Osteocyte (in vitro differentiated cells): Measurements from ENCODE around the gene HTR3B. TPM values are rescaled to one million over a fixed set of nuclear protein-coding genes. Genes with fewer than 3 reads are reported as not detected.

ENCODE experiments used
- DNase-seq: peaks from one replicate; pipeline ENCODE4 v3.0.0; 2021; ENCODE audit warnings: mixed read lengths; ENCODE audit not compliant: unreplicated experiment; ENCODE audit errors: extremely low spot score
- H3K27ac Mint-ChIP-seq: one replicate; pipeline ENCODE4 v1.8.0; 2021; ENCODE audit warnings: mild to moderate bottlenecking, mixed read lengths; ENCODE audit not compliant: unreplicated experiment
- H3K27me3 Mint-ChIP-seq: one replicate; pipeline ENCODE4 v1.8.0; 2021; ENCODE audit warnings: mixed read lengths; ENCODE audit not compliant: unreplicated experiment
- H3K36me3 Mint-ChIP-seq: one replicate; pipeline ENCODE4 v1.8.0; 2021; ENCODE audit warnings: mixed read lengths; ENCODE audit not compliant: unreplicated experiment
- H3K4me1 Mint-ChIP-seq: one replicate; pipeline ENCODE4 v1.8.0; 2021; ENCODE audit warnings: mixed read lengths; ENCODE audit not compliant: unreplicated experiment
- H3K4me3 Mint-ChIP-seq: one replicate; pipeline ENCODE4 v1.8.0; 2021; ENCODE audit warnings: mild to moderate bottlenecking, moderate library complexity, mixed read lengths; ENCODE audit not compliant: unreplicated experiment
- H3K9me3 Mint-ChIP-seq: one replicate; pipeline ENCODE4 v1.8.0; 2021; ENCODE audit warnings: mixed read lengths; ENCODE audit not compliant: unreplicated experiment
- CTCF ChIP-seq: fragments of 200-600 bp; sonication (generic); IDR thresholded peaks from 2 replicates; pipeline ENCODE4 v1.5.0; 2021; ENCODE audit warnings: antibody characterized with exemption, mild to moderate bottlenecking, moderate library complexity
- total RNA-seq: library from RNA; stranded (reverse); gene quantifications from 2 replicates; pipeline ENCODE4 v1.2.1, GENCODE V29; 2021

Gene HTR3B
- total RNA-seq, 1 donor from 2014 or later = not detected

DNA sequence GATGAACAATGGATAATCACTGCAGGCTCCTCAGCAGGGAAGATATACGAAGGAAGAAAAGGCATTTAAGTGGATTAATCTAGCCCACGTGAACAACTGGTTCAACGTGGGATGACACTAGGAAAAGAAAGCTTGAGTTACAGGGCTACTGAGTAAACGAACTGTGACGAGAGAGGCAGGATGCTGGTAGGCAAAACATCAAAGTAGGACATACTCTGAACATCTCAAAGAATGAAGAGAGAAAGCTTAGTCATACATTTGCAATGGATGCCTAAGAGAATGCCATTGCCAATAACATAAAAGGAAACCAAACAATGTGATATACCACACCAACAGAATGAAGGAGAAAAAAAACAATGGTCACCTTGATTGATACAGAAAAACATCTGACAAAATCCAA lies 42.2 kb upstream of the HTR3B start:
- Mint-ChIP-seq H3K27me3 (no peaks in the 10 kb centered on the region), H3K4me1 (peaks cover 22% of the 10 kb centered on the region), H3K4me3 (no peak overlapping the region), H3K27ac (no peak overlapping the region), H3K9me3 (no peaks in the 10 kb centered on the region), H3K36me3 (peaks cover 8% of the 10 kb centered on the region)
- no peak for DNase-seq
- TF ChIP-seq CTCF = no peak

DNA sequence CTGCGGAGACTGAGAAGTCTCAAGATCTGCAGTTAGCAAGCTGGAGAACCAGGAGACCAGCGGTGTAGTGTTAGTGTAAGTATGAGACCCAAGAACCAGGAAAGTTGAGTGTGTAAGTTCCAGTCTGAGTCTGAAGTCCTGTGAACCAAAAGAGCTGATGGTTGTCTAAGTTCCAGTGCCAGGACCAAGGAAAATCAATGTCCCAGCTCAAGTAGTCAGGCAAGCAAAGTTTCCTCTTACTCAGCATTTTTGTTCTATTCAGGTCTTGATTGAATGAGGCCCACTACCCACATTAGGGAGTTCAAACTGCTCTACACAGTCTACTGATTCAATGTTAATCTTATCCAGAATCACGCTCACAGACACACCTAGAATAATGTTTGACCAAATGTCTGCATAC lies 40.2 kb upstream of the HTR3B start:
- H3K4me1 Mint-ChIP-seq = peaks cover 22% of the 10 kb centered on the region
- H3K4me3 Mint-ChIP-seq = no peak overlapping the region
- H3K9me3 Mint-ChIP-seq = no peaks in the 10 kb centered on the region
- H3K36me3 Mint-ChIP-seq = peaks cover 8% of the 10 kb centered on the region
- DNase-seq = no peak
- H3K27me3 Mint-ChIP-seq = no peaks in the 10 kb centered on the region
- TF ChIP-seq CTCF = no peak
- no peak overlapping the region for H3K27ac Mint-ChIP-seq

DNA sequence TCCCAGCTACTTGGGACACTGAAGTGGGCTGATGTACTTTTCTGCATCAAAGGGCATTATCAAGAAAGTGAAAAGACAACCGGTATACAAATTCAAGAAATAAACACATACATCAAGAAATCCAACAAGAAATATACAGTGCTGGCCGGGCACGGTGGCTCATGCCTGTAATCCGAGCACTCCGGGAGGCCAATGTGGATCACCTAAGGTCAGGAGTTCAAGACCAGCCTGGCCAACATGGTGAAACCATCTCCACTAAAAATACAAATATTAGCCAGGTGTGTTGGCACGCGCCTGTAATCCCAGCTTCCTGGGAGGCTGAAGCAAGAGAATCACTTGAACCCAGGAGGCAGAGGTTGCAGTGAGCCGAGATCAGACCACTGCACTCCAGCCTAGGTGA lies 38.7 kb upstream of the HTR3B start:
- Mint-ChIP-seq H3K4me1 (peaks cover 14% of the 10 kb centered on the region), H3K27ac (no peak overlapping the region), H3K9me3 (no peaks in the 10 kb centered on the region), H3K4me3 (no peak overlapping the region), H3K36me3 (peaks cover 8% of the 10 kb centered on the region), H3K27me3 (no peaks in the 10 kb centered on the region)
- DNase-seq = no peak
- TF ChIP-seq CTCF = no peak

- peaks cover 8% of the 10 kb centered on the region for H3K36me3 Mint-ChIP-seq
- H3K27ac Mint-ChIP-seq = no peak overlapping the region
- no peak for DNase-seq
- no peak overlapping the region for H3K4me3 Mint-ChIP-seq
- no peak for TF ChIP-seq CTCF
- no peaks in the 10 kb centered on the region for H3K9me3 Mint-ChIP-seq
- H3K4me1 Mint-ChIP-seq = peaks cover 13% of the 10 kb centered on the region
- no peaks in the 10 kb centered on the region for H3K27me3 Mint-ChIP-seq
These were observed 36.6 kb upstream of the HTR3B start for GRCh38 chr11:113867843-113868503.

GRCh38 chr11:113871336-113871735 lies 33.3 kb upstream of the HTR3B start:
- H3K27me3 Mint-ChIP-seq = no peaks in the 10 kb centered on the region
- H3K36me3 Mint-ChIP-seq = no peaks in the 10 kb centered on the region
- no peak overlapping the region for H3K27ac Mint-ChIP-seq
- H3K4me1 Mint-ChIP-seq = peaks cover 33% of the 10 kb centered on the region
- H3K9me3 Mint-ChIP-seq = no peaks in the 10 kb centered on the region
- TF ChIP-seq CTCF = no peak
- H3K4me3 Mint-ChIP-seq = no peak overlapping the region
- no peak for DNase-seq
